K562 (cell line): ENCODE results near the gene SLX9. TPM values are rescaled to one million over a fixed set of nuclear protein-coding genes. Genes with fewer than 3 reads are reported as not detected.

ENCODE experiments used
- E2F5 ChIP-seq: sonication (generic); formaldehyde crosslinking; IDR thresholded peaks from 2 replicates; pipeline ENCODE4 v1.8.0; 2022; ENCODE audit warnings: mild to moderate bottlenecking, missing genetic modification reagents
- GABPB1 ChIP-seq: sonication (generic); formaldehyde crosslinking; IDR thresholded peaks from 2 replicates; pipeline ENCODE4 v1.8.0; 2022; ENCODE audit warnings: mild to moderate bottlenecking, missing genetic modification reagents
- NFE2L1 ChIP-seq: fragments of 450-650 bp; IDR thresholded peaks from 2 replicates; pipeline ENCODE4 v1.6.1; 2016; ENCODE audit warnings: missing genetic modification characterization, low read depth, mild to moderate bottlenecking, missing compliant biosample characterization, moderate library complexity, borderline replicate concordance
- PKNOX1 ChIP-seq: fragments of 450-650 bp; IDR thresholded peaks from 2 replicates; pipeline ENCODE4 v1.6.1; 2016
- SMARCA4 ChIP-seq: fragments of 450-650 bp; IDR thresholded peaks from 2 replicates; pipeline ENCODE4 v1.6.1; 2016
- THAP7 ChIP-seq: fragments of 250-450 bp; sonication (Bioruptor Pico); IDR thresholded peaks from 2 replicates; pipeline ENCODE4 v1.5.0; 2021
- polyA plus RNA-seq, 8 experiments: library from polyadenylated mRNA; depleted of rRNA in 4 of 8; stranded (reverse) in 5 of 8; unstranded in 3 of 8; fragments of >200 nt; fragmentation: Nextera tagmentation in 2 of 8; fragmentation: Illumina TruSeq in 1 of 8; extraction: Ambion mirVana in 2 of 8; extraction: Trizol in 1 of 8; gene quantifications; 2 replicates each; pipeline versions ENCODE4 v1.2.1 to v1.2.3, GENCODE V29; 2011 to 2014; ENCODE audit warnings: inconsistent platforms in 1 of 8, missing spikeins in 1 of 8
- total RNA-seq, 7 experiments: library from RNA; depleted of rRNA in 6 of 7; stranded (reverse); fragments of >200 nt in 6 of 7; fragmentation: Illumina TruSeq in 2 of 7; extraction: Trizol in 2 of 7; gene quantifications; 2 replicates each; pipeline versions ENCODE4 v1.2.1 to v1.2.3, GENCODE V29; 2011 to 2021; ENCODE audit warnings: low replicate concordance in 1 of 7

SLX9 gene
- total and polyA plus RNA-seq, 9 of the 15 experiments (the other 6 are each of a cell fraction or from before 2014, with no cell fraction given): 1.2 to 75.5 (median 16.5) TPM

GRCh38 chr21:44898851-44899767 lies 40.7 kb upstream of the SLX9 start (continued):
- TF ChIP-seq E2F5 (peak; percentile 70; the same call in 1 of the 2 replicates), PKNOX1 (no peak), THAP7 (CRISPR knock-in tag) (no peak), GABPB1 (CRISPR knock-in tag) (0 out of 2 replicates have a peak, but pooled peaks have one; percentile 27), SMARCA4 (no peak), NFE2L1 (tag) (no peak)
